ENCODE measurements around the gene DRD1.
"Not testable (repeated sequence)": the region's sequence is repeated elsewhere in the genome, so short reads cannot be mapped to it uniquely, and the experiment has no call there.

The DRD1 gene

DNA sequence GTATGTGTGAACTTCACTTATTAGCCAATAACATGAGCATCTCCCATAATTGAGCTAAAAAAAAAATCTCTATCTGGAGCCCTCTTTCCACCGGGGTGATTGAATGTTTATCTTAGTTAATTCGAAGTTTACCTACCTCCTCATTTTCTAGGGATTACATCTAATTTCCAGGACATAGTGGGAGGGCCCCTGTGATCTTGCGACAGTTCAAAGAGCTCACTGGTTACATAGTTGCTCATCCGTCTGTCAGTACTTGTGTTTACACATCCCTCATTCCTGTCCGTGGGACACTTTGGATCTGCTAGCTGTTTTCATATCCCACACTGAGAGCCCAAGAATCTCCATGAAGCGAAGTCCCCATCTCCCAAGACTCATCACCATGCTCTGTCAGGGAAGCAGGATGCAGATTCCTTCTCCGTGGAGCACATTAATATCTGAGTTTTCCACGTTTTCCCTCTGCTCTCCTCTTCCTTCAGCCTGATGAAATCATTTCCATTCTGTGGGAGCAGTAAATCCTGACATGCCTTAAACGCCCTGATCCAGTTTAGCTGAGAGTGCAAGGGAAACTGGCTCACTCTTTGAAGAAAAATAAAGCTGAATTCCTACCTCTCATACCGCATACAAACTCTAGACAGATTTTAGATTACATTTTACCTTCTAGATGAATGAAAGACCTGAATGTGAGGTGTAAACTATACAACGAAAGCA is 24.2 kb upstream of the DRD1 start:
- DNase-seq (ENCODE audit: low spot score), result no peak

DNA sequence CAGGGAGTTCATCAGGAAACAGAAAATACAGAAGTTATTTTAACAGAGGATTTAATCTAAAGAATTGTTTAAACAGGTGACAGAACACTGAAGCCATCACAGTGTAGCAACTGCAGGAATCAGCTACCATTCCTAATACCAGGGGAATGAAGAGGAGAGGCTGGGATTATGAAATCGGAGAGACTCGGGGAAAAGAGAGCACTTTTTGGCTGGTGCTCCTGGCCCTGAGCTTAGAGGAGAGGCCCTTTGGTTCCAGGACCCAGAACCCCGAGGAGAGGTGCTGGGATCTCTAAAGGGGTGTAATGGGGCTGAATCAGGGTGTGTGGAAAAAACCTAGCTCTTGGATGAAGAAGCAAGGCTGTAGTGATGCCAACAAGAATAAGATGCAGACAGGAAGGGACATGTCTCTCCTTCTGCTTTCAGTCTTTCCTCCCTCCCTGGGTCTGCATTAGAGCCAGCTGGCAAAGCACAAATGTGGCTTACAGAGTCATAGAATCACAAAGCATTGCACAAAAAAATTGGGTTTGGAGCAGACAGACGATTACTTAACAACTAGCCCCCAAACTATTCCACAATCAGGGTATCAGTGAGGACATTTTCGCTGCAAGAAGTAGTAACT is 22.8 kb upstream of the DRD1 start:
- DNase-seq (ENCODE audit: low spot score), result no peak

DNA sequence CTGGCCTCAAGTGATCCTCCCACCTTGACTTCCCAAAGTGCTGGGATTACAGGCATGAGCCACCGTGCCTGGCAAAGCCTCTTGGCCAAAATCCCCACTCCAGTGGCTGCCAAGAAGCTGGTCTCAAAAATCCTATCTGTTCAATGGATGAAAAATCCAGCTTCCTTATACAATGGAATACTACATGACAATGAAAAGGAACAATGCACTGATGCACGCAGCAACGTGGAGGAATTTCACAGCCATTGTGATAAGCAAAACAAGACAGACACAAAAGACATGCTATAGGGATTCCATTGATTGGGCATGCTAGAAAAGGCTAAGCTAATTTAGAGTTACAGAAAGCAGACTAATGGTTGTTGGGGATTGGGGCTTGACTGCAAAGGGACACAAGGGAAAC is 21.3 kb upstream of the DRD1 start:
- DNase-seq (ENCODE audit: low spot score), result no peak

DNA sequence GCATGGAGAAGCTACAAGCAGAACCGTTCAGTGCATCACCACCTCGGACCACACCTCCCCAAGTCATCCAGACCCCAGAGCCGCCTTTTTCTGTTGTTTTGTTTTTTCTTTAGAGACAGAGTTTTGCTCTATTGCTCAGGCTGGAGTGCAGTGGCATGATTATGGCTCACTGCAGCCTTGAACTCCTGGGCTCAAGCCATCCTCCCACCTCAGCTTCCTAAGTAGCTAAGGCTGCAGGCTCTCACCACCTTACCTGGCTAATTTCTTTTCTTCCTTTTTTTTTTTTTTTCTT is 20.9 kb upstream of the DRD1 start:
- DNase-seq (ENCODE audit: low spot score), result no peak

DNA sequence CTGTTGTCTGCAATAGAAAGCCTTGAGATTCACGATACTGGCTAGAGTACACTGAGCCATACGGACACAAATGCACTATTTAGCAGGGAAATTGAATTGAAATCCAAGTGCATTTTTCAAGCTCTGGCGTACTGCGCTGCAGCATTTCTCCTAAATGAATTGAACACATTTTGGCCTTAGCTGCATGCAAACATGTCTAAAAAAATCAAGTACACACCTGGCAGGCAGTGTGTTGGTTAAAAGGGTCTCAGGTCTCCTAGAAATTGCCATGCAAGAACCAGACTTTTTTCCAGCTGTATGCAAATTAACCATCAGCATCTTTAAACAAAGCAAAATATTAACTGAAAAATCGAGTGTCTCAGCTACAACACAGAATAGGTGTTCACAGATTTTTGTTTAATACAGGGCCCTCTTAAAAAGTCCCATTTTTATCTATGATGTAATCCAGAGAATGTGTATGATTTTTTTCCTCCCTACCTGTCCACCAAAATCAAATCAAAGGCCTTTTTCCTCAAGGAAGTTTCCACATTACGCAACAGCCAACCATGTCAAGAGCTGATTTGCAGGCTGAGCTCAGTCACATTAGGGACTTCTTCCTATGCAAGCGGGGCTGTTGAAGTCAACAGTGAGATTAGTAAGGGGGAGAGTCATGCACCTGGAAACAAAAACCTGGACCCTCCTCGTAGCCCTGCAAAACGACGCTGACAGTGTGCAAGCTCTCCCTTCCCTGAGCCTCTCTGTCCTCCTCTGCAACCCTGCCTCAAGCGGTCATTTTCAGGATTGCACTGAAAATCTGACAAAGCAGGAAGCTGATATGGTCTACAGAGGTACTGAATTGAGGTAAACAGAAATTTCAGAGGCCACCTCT is 20.3 kb upstream of the DRD1 start:
- no peak for DNase-seq (ENCODE audit: low spot score)

DNA sequence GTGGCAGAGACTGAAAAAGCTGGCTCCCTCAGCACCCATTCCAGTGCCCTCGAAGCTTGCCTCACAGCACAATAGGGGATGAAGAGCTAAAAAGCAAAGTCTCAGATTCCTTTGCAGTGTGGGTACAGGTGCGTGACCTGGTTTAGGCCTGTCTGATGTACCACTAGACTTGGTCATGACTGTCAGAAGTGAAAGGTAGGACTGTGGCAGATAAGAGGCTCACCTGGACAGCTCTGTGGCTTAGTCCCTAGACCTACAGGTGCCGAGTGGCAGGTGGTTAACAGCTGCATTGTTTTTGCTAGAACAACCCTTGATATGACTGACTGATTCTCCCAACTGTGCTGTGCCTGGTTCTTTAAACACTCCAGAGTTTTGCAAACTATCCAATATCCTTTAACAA is 19.7 kb upstream of the DRD1 start:
- DNase-seq (ENCODE audit: low spot score), result no peak

DNA sequence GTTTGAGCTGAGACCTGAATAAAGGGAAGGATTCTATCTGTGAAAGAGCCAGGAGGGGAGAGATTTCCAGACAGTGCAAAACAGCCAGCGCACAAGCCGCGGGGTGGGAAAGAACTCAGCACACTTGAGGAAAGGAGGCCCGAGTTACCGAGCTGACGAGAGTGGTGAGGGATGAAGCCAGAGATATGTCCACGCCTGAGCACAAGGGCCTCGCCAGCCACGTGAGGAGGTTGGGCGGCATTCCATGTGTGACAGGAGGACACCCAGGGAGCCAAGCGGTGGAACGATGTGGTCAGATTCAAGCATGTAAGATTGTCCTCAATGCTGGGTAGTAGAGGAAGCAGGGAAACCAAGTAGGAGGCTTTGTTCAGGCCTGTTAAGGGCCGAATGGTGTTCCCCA is 17.4 kb upstream of the DRD1 start:
- DNase-seq (ENCODE audit: low spot score), result no peak

DNA sequence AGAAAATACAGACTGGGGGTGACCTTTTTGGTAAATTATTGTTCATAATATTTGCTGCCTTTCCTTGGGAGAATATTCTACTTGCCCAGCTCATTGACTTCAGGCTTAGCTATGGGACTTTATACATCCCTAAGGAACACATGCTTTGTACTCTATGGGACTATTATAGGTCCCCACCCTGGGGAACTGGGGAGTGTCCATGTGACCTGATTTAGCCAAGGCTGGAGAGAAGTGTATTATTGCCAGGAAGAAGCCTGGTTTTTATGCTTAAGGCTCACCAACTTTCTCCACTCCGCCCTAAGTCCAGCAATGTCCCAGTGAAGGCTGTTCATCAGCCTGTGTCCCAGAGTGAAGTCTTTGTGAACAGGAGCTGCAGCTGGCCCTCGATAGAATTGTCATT is 16.6 kb upstream of the DRD1 start:
- DNase-seq (ENCODE audit: low spot score), result no peak

DNA sequence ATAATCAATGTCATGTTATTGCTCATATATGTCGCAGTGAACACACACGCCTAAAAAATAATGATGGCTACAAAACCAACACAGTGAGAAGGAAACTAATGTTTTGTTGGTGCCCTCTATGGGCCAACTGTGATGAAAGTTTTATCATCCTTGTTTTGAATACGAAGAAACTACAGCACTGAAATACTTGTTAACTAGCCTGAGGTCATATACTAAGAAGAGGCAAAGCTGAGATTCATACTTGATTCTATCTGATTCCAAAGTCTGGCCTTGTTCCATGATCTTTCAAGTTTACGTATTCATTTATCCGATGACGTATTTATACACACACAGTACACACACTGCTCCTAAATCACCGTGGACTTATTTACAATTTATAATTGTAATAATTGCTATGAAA is 16.1 kb upstream of the DRD1 start:
- no peak for DNase-seq (ENCODE audit: low spot score)

DNA sequence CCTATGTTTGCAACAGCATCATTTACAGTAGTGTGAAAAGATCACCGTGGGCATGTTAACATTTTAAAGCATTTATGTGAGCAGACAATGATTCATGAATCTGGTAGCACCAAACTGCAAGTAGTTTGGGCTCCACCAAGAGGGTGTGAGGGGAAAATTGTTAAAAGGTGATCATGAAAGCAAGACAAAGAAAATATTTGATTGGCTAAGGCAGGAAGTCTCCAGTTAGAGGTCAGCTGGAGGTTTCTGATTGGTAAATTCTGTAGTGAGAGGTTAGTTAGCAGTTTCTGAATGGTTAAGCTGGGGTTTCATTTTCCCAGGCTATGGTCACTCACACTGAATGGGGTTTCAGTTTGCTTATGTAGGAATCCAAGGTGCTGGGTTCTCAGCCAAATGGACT is 13.5 kb upstream of the DRD1 start:
- no peak for DNase-seq (ENCODE audit: low spot score)

DNA sequence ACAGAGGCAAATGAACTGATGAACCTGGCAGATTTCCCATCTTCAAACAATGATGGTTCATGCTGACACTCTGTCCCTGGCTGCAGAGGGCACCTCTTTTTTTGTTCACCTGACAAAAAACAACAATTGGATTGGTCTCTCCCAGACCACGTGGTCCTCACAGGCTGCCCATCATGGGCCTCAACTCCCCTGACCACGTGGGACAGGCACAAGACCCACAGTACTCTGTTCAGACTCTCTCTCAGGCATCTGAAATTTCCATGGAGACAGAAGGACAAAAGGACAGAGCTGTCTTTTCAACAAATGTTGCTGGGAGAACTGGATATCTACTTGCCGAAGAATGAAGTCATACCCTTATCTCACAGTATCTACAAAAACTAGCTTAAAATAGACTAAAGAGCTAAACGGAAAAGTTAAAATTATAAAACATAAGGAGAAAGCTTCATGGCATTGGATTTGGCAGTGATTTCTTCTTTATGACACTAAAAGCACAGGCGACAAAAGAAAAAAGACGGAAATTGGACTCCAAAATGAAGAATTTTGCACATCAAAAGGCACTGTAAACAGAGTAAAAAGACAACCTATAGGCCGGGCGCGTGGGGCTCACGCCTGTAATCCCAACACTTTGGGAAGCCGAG is 12.2 kb upstream of the DRD1 start:
- DNase-seq (ENCODE audit: low spot score), result no peak

DNA sequence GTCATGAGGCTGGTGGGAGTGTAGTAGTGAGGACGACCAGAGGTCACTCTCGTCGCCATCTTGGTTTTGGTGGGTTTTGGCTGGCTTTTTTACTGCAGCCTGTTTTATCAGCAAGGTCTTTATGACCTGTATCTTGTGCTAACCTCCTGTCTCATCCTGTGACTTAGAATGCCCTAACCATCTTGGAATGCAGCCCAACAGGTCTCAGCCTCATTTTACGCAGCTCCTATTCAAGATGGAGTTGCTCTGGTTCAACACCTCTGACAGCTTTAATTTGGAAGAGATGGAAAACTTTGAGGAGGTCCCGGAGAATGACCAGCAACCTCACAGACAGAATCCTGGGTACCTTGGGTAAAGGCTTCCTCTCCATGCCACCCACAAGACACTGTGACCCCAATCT is 10.4 kb upstream of the DRD1 start:
- DNase-seq (ENCODE audit: low spot score), result not testable (repeated sequence)

DNA sequence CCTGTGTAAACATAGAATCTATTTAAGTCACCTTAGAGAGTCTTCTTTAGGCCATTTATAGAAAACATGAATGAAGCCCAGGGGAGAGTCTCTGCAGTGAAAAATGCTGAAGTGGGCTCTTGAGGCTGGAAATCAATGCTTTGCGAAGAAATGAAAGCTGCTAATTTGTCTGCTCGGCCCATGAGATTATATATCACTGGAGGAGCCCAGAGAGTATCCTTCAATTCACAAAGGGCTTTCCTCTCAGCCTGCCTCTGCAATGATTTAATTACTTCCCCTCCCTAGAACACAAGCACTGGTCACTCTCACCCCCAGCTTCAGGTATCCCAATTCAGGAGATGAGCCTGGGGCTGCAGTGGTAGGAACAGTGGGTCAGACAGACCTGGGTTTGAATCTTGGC is 8.2 kb upstream of the DRD1 start:
- no peak for DNase-seq (ENCODE audit: low spot score)

DNA sequence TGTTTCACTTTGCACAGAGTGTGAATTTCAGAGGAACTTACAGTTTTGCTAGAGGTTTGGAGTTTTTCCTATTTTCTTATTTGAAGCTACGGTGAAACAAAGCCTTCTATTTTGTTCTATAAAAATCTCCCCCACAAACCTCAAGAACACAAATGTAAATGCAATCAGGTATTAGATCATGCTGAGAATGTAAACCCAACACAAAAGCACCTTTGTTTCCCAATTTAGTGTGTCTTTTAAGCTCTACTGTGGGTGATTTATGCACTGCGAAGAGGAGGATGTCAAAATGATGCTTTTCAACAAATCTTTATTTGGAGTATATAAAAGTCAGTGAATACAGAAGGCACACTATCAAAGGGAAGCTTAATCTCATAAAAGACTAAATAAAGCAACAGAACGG is 4.3 kb upstream of the DRD1 start:
- no peak for DNase-seq (ENCODE audit: low spot score)

DNA sequence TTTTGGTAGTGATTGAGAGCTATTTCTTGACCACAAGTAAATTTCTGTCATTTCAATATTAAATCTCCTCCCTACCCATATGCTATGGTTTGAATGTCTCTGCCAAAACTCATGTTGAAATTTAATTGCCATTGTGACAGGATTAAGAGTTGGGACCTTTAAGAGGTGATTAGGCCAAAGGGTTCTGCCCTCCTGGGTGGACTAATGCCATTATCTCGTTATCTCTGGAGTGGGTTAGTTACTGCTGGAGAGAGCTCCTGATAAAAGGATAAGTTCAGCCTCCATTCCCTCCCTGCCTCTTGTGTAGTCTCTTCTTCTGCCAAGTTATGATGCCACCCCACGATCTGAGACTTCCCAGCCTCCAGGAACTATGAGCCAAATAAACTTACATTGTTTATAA is 3.6 kb upstream of the DRD1 start:
- no peak for DNase-seq (ENCODE audit: low spot score)

DNA sequence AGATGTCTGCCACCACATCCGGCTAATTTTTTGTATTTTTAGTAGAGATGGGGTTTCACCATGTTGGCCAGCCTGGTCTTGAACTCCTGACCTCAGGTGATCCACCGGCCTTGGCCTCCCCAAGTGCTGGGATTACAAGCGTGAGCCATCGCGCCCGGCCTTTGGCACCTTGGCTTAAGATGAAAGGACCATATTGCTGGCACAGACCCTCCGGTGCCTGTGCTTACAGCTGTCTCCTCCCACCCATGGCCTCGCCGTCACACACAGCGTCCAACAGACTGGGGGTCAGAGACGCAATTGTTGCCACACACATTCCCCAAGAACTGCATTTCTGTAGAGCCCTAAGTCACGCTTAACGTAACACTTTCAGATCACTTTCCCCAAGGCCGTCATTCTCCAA is 2.4 kb upstream of the DRD1 start:
- DNase-seq (ENCODE audit: low spot score), result not testable (repeated sequence)

DNA sequence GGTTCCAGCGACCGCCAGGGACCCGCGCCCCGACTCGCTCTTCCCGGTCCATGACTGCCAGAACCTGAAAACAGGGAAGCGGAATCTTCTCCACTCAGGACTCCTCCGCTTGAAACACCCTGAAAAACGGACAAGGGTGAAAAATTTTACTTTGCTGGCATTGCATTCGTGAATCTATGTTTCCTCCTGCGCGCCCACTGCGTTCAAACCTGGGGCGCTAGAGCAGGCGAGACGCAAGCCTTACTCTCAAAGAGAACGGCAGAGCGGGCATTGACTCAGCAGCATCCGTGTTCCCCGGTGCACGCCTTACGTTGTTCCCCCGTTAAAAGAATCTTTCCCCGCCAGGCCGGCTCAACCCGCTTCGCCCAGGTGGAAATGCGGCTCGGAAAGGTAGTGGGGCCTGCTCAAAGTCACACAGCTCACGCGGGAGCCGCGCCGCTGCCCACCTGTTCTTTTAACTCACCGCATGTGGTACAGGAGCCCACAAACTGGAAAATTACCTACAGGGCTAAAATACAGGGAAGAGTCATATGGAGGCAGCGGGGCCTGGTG is 999 bp upstream of the DRD1 start:
- DNase-seq (ENCODE audit: low spot score), result no peak

DNA sequence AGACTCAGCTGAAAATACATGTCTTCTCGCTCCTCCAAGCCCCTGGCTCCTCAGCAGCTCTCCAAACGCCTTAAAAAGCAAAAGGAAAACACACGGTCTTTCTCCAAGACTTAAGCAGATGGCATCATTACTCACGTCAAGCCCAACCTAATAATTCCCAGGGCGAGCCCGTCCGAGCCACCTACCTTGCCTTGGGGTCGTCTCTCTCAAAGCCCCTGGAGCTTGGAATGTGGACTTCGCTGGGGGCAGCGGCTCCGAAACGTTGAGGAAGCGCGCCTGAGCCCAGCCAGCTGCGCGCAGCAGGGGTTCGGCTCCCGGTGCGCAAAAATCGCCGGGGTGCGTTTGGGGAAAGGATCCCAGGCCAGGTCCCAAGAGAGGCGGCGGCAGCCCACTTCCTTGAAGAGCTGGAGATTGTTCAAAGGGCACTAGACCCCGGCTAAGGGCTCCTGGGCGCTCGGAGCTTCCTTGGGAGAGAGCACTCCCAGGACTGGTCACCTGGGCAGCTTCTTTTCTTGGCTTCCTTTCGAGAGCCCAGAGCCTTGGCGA is 395 bp downstream of the DRD1 start:
- DNase-seq (ENCODE audit: low spot score), result no peak

DNA sequence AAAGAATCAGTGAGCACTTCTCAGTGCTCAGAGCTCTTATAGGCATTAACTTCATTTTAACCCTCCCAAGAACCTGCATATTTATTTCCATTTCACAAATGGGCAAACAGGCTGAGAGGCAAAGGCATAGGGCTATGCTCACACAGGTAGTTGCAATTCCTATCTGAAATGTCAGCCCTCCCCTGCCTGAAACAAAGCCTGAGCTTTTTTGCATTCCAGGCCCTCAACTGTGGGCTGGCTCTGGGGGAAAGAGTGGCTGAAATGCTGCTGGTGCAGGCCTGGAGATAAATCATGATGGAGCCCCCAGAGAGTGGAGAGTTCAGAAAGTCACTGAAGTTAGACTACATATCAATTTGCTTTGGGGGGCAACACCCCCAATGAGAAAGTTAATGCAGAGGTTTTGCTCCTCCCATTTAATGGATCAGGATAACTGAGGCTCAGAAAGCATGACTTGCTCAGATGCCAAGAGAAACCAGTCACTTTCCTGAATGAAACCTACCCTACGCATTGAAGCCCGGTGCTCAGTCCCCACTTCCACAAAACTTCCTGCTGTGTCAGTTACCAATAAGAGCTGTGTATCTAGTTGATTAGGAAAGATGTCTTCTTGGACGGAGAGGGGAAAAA is 5.6 kb downstream of the DRD1 start:
- no peak for DNase-seq (ENCODE audit: low spot score)

DNA sequence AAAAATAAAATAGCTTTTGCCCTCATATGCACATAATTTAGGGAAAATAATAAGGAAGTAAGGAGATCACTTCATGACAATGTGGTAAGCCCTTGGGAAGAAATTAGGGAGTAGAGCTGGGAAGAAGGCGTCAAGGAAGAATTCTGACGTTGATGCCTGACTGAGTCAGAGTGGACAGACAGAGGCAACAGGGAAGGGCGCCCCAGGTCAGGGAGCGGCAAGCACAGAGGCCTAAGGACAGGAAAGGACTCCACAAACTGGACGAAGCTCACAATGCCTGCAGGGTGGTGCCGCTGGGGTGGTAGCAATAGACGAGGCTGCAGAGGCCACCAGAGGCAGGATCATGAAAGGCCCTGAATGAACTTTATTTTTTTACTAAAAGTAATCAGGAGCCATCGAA is 7.6 kb downstream of the DRD1 start:
- DNase-seq (ENCODE audit: low spot score), result no peak

DNA sequence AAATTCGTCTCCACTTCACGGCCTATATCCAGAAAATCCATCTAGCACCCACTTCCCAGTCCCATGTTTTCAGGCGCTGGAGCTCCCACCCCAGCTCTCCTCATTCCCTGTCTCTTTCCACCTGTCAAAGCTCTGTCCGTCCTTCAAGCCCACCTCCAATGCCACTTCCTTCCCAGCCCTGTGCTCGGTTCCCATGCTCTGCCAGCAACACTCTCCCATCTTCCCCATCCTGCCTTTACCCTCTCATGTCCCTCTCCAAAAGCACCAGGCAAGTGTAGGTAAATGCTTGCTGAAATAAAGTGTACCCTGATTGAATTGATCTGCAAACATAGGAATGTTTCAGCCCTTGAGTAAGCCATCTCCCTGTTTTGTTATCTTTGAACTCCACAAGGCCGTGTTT is 9.2 kb downstream of the DRD1 start:
- DNase-seq (ENCODE audit: low spot score), result no peak

DNA sequence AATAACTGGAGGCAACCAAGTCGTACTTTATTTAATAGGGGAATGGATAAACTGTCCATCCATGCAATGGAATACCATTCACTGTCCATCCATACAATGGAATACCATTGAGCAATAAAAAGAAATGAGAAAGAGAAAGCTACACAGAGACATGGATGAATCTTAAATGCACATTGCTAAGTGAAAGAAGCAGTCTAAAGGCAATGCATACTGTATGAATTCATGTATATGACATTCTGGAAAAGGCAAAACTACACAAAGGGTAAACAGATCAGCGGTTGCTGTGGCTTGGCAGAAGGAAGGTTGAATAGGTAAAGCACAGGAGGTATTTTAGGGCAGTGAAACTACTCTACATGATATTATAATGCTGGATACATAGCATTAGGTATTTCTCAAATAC is 16.2 kb downstream of the DRD1 start:
- no peak for DNase-seq (ENCODE audit: low spot score)

Data from HuH-7.5 (cell line).